ENCODE data around the gene ZNF599. TPM values are rescaled to one million over a fixed set of nuclear protein-coding genes. Genes with fewer than 3 reads are reported as not detected.

The ZNF599 gene
- total RNA-seq, 1 donor from 2014 or later, result 3.6 TPM

Other genes starting within 250 kb of the ZNF599 start
- gene SCGB2B2, start 96.1 kb downstream of the ZNF599 start, total RNA-seq, result 0.13 TPM
- gene ZNF302, start 95.5 kb downstream of the ZNF599 start, total RNA-seq, result 39.8 TPM
- gene ZNF181, start 39.0 kb downstream of the ZNF599 start, total RNA-seq, result 22.0 TPM
- gene ZNF30, start 153.7 kb upstream of the ZNF599 start, total RNA-seq, result 2.6 TPM
- 3.3 TPM for gene ZNF792, start 191.0 kb upstream of the ZNF599 start, total RNA-seq
- gene GRAMD1A, start 227.1 kb upstream of the ZNF599 start, total RNA-seq, result 25.5 TPM

Data from Right ventricle myocardium superior (tissue), 1 donor.